Sigmoid colon (tissue), 4 donors: ENCODE data around the gene B4GALNT3.

Experiments
- EP300 ChIP-seq, 4 donors: sonication (generic); formaldehyde crosslinking; IDR thresholded peaks; one replicate each; pipeline ENCODE4 v1.6.1; 2017; ENCODE audit warnings: antibody characterized with exemption in 4 of 4
- POLR2A ChIP-seq, 2 donors: fragments of 450-650 bp; IDR thresholded peaks; one replicate each; pipeline ENCODE4 v1.6.1; 2016; ENCODE audit warnings: antibody characterized with exemption in 2 of 2, mild to moderate bottlenecking in 2 of 2, moderate library complexity in 2 of 2
- POLR2AphosphoS5 ChIP-seq, 4 donors: sonication (generic); formaldehyde crosslinking; IDR thresholded peaks; one replicate each; pipeline ENCODE4 v1.6.1; 2017; ENCODE audit warnings: antibody characterized with exemption in 4 of 4
- TF ChIP-seq, protein P1 (sequence below), 4 experiments: fragments of 450-650 bp in 3 of 4; fragments of 200-600 bp in 1 of 4; IDR thresholded peaks; one replicate each; pipeline ENCODE4 v1.5.1; 2016 to 2019; ENCODE audit warnings: antibody characterized with exemption in 4 of 4, mild to moderate bottlenecking in 3 of 4, moderate library complexity in 2 of 4

DNA sequence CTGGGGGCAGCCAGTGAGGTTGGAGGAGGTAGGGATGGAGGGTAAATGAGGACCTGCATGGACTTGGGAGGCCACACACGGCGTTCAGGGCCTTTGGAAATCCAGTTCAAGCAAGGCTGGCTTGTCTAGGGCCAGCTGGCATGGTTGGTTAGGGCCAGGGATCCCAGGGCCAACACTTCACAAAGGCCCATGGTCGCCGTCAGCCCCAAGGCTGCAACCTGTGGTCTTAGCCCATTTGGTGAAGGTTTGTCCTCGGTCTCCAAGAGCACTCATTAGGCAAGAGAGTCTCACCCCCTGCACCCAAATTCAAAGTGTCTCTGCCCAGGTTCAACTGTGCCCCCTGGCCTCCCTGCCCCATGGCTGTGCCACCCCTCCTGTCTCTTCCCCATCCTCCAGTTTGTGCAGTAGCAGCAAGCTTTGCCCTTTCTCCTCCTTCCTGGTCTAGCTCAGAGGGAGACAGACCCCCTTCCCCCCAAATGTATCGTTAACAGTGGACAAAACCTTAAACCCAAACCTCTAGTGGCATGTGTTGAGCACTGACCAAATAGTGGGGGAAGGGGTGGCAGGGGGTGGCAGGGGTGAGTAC is 109.4 kb downstream of the B4GALNT3 start:
- TF ChIP-seq, protein P1, sequence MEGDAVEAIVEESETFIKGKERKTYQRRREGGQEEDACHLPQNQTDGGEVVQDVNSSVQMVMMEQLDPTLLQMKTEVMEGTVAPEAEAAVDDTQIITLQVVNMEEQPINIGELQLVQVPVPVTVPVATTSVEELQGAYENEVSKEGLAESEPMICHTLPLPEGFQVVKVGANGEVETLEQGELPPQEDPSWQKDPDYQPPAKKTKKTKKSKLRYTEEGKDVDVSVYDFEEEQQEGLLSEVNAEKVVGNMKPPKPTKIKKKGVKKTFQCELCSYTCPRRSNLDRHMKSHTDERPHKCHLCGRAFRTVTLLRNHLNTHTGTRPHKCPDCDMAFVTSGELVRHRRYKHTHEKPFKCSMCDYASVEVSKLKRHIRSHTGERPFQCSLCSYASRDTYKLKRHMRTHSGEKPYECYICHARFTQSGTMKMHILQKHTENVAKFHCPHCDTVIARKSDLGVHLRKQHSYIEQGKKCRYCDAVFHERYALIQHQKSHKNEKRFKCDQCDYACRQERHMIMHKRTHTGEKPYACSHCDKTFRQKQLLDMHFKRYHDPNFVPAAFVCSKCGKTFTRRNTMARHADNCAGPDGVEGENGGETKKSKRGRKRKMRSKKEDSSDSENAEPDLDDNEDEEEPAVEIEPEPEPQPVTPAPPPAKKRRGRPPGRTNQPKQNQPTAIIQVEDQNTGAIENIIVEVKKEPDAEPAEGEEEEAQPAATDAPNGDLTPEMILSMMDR (IDR thresholded peaks at IDR 0.05): no peak
- TF ChIP-seq EP300 (IDR thresholded peaks at IDR 0.05) (no peak), POLR2AphosphoS5 (IDR thresholded peaks at IDR 0.05) (no peak), POLR2A (IDR thresholded peaks at IDR 0.05) (no peak)
